ENCODE results near the gene ARFIP2.

The ARFIP2 gene

GRCh38 chr11:6443269-6444003 lies 37.7 kb downstream of the ARFIP2 start:
- DNase-seq (ENCODE audit: low spot score) = peak; percentile 85

DNA sequence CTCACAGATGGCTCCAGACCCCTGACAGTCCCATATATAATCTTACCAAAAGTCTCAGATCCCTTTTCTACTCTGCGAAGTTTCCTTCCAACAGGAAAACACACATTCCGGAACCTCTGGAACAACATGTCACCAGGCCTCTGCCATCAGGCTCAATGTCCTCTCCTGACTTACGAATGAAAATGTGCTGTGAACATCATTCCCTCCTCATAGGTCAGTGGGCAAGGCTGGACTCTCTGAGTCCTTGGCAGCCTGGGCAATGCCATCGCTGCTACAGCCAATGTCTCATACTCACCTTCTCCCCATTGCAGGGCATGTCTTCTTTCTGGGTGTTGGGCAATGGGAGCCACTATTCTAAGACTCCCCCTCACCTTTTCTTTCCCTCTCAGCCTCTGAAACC lies 38.7 kb downstream of the ARFIP2 start:
- no peak for DNase-seq (ENCODE audit: low spot score)

GRCh38 chr11:6440906-6441358 lies 40.2 kb downstream of the ARFIP2 start, which contains the start of gene HPX:
TSS of gene HPX (minus strand) at chr11:6440987. CDS start at chr11:6440963, 24 bp downstream.
- no peak for DNase-seq (ENCODE audit: low spot score)

DNA sequence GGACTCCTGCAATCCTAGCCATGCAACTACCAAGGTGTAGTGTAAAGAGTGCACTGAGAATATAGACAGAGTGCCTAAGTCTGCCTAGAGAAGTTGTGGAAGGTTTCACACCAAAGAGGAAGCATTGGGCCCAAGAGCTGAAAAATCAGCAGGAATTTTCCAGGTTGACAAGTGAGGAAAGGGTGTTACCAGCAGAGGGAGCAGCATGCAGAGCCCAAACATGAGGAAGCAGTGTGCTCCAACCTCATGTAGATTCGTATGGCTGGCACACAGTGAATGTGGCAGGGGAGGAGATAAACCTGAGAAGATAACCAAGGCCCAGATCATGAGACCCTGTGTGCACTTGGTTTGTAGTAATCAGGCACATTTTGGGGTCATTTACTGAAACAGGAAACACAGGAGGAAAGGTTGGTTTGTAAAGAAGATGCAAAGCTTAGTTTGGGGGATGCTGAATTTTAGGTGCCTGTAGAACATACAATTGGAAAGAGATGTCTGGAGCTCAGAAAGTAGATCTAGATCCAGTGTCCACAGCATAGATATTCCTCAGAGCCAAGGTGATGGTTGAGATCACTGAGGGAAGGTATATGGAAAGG lies 42.1 kb downstream of the ARFIP2 start:
- DNase-seq (ENCODE audit: low spot score) = peak; percentile 83

GRCh38 chr11:6437993-6438392 lies 43.1 kb downstream of the ARFIP2 start:
- no peak for DNase-seq (ENCODE audit: low spot score)

GRCh38 chr11:6437423-6437822 lies 43.7 kb downstream of the ARFIP2 start:
- DNase-seq (ENCODE audit: low spot score) = no peak

DNA sequence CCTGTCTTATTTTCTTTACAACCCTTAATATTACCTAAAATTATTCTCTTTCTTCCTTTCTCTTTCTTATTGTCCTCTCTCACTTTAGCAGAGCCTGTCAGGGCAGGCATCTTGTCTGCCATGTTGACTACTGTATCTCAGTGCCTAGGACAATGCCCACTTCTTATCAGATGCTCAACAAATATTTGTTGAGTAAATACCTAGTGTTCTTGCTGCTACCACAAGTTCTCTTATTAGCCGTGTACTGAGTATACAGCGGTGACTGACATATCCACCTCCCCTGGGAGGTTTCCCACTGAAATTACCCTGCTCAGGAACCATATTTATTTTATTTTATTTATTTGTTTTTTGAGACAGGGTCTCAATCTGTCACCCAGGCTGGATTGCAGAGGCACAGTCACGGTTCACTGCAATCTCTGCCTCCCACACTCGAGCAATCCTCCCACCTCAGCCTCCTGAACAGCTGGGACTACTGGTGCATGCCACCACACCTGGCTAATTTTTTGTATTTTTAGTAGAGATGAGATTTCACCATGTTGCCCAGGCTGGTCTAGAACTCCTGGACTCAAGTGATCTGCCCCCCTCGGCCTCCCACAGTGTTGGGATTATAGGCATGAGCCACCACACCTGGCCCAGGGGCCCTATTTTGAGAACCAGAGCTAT lies 47.0 kb downstream of the ARFIP2 start:
- DNase-seq (ENCODE audit: low spot score) = no peak

- DNase-seq (ENCODE audit: low spot score) = no peak
Observed at GRCh38 chr11:6431861-6432260, 49.3 kb downstream of the ARFIP2 start.

- no peak for DNase-seq (ENCODE audit: low spot score)
Observed at GRCh38 chr11:6427516-6427915, 53.6 kb downstream of the ARFIP2 start.
